ENCODE measurements around the gene LAMB4.

LAMB4 gene

GRCh38 chr7:108130261-108130660 lies at the start of gene LAMB4:
Gene LAMB4 (minus strand): TSS chr7:108130361. CDS start chr7:108123164, 7,197 bp downstream.
- no peak for DNase-seq (ENCODE audit: low read depth, low spot score)
- H3K27ac ChIP-seq: no peak within 1 kb of the TSS

GRCh38 chr7:108178398-108178797 lies 48.2 kb upstream of the LAMB4 start:
- no peak overlapping the region for H3K27ac ChIP-seq
- no peak for DNase-seq (ENCODE audit: low read depth, low spot score)

GRCh38 chr7:108171164-108171563 lies 41.0 kb upstream of the LAMB4 start:
- no peak for DNase-seq (ENCODE audit: low read depth, low spot score)
- no peak overlapping the region for H3K27ac ChIP-seq

GRCh38 chr7:108170251-108170650 lies 40.1 kb upstream of the LAMB4 start:
- no peak overlapping the region for H3K27ac ChIP-seq
- DNase-seq (ENCODE audit: low read depth, low spot score): no peak

- H3K27ac ChIP-seq: no peak overlapping the region
- DNase-seq (ENCODE audit: low read depth, low spot score): no peak
Measured at GRCh38 chr7:108167460-108167859, 37.3 kb upstream of the LAMB4 start.

- DNase-seq (ENCODE audit: low read depth, low spot score): no peak
- no peak overlapping the region for H3K27ac ChIP-seq
Measured at GRCh38 chr7:108166687-108167086, 36.5 kb upstream of the LAMB4 start.

- H3K27ac ChIP-seq: no peak overlapping the region
- DNase-seq (ENCODE audit: low read depth, low spot score): no peak
Measured at GRCh38 chr7:108165723-108166122, 35.6 kb upstream of the LAMB4 start.

GRCh38 chr7:108164946-108165345 lies 34.8 kb upstream of the LAMB4 start:
- DNase-seq (ENCODE audit: low read depth, low spot score): no peak
- H3K27ac ChIP-seq: no peak overlapping the region

GRCh38 chr7:108164342-108164741 lies 34.2 kb upstream of the LAMB4 start:
- H3K27ac ChIP-seq: no peak overlapping the region
- DNase-seq (ENCODE audit: low read depth, low spot score): no peak

GRCh38 chr7:108158776-108159175 lies 28.6 kb upstream of the LAMB4 start:
- peak; percentile 12 for DNase-seq (ENCODE audit: low read depth, low spot score)

GRCh38 chr7:108157606-108158335 lies 27.6 kb upstream of the LAMB4 start:
- no peak overlapping the region for H3K27ac ChIP-seq
- no peak for DNase-seq (ENCODE audit: low read depth, low spot score)

More at GRCh38 chr7:108158776-108159175, 28.6 kb upstream of the LAMB4 start:
- H3K27ac ChIP-seq: no peak overlapping the region

GRCh38 chr7:108156897-108157605 lies 26.9 kb upstream of the LAMB4 start:
- DNase-seq (ENCODE audit: low read depth, low spot score): no peak
- no peak overlapping the region for H3K27ac ChIP-seq

GRCh38 chr7:108152198-108152597 lies 22.0 kb upstream of the LAMB4 start:
- DNase-seq (ENCODE audit: low read depth, low spot score): no peak

GRCh38 chr7:108149908-108150307 lies 19.7 kb upstream of the LAMB4 start:
- no peak for DNase-seq (ENCODE audit: low read depth, low spot score)
- H3K27ac ChIP-seq: no peak overlapping the region

More at GRCh38 chr7:108152198-108152597, 22.0 kb upstream of the LAMB4 start:
- no peak overlapping the region for H3K27ac ChIP-seq

- H3K27ac ChIP-seq: no peak overlapping the region
- DNase-seq (ENCODE audit: low read depth, low spot score): no peak
Measured at GRCh38 chr7:108149119-108149518, 19.0 kb upstream of the LAMB4 start.

- no peak for DNase-seq (ENCODE audit: low read depth, low spot score)
- H3K27ac ChIP-seq: no peak overlapping the region
Measured at GRCh38 chr7:108147031-108147563, 16.9 kb upstream of the LAMB4 start.

GRCh38 chr7:108146070-108146842 lies 16.1 kb upstream of the LAMB4 start:
- H3K27ac ChIP-seq: no peak overlapping the region
- no peak for DNase-seq (ENCODE audit: low read depth, low spot score)

GRCh38 chr7:108145401-108145800 lies 15.2 kb upstream of the LAMB4 start:
- H3K27ac ChIP-seq: no peak overlapping the region

GRCh38 chr7:108144931-108145330 lies 14.8 kb upstream of the LAMB4 start:
- no peak for DNase-seq (ENCODE audit: low read depth, low spot score)
- H3K27ac ChIP-seq: no peak overlapping the region

More at GRCh38 chr7:108145401-108145800, 15.2 kb upstream of the LAMB4 start:
- DNase-seq (ENCODE audit: low read depth, low spot score): no peak

GRCh38 chr7:108143658-108144420 lies 13.7 kb upstream of the LAMB4 start:
- no peak overlapping the region for H3K27ac ChIP-seq
- no peak for DNase-seq (ENCODE audit: low read depth, low spot score)

Measured in epithelial cell of prostate (primary cell).